Omental fat pad (tissue), 4 donors: Measurements from ENCODE around the gene APBB2. TPM values are rescaled to one million over a fixed set of nuclear protein-coding genes. Genes with fewer than 3 reads are reported as not detected.

Experiments
- ATAC-seq: fragments of 150-250 bp; one replicate; pipeline ENCODE4 v1.9.1; 2016; ENCODE audit warnings: mild to moderate bottlenecking, moderate library complexity; ENCODE audit not compliant: low FRiP score
- DNase-seq: peaks from one replicate; pipeline ENCODE4 v3.0.0-alpha.2; 2019; ENCODE audit warnings: low spot score
- total RNA-seq, 4 donors: library from RNA; depleted of rRNA; stranded (reverse); fragments of >200 nt; gene quantifications; one replicate each; pipeline ENCODE4 v1.1.0, GENCODE V29; 2016
- TF ChIP-seq, protein P1 (sequence below), 3 donors: fragments of 450-650 bp; IDR thresholded peaks; one replicate each; pipeline ENCODE4 v1.5.1; 2016 to 2017; ENCODE audit warnings: antibody characterized with exemption in 3 of 3, mild to moderate bottlenecking in 3 of 3, moderate library complexity in 2 of 3

Gene APBB2
- total RNA-seq, 4 donors from 2014 or later: 76.6 to 138 (median 113) TPM

DNA sequence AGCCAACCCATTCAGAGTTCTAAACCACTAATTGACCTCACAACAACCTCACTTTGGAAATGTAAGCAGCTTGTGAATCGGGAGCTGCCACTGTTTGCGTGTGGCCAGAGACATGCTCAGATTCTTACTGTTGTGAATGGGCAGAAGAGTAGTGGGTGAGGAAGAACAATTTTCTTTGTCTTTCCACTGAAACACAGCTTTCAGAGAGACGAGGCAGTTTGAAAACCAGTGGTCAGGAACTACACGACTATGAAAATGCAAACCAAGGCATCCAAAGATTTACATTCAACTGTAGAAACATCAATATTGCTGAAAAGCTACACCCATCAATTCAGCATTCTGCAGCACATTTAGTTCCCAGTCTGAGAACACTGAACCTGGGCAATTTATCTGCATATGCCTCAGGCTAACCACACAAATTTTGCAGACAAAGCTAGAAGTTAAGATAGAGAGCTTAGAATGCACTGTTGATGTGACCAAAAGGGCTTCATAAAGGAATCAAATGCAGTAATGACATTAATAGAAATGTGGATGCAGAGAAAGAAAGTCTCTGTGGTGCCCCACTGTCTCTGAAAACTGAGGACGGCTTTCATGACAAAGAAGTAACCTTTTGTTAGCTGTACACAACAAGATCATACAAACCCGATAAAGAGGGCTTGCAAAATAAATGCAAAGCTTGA is 134.3 kb downstream of the APBB2 start:
- ATAC-seq: no peak
- DNase-seq: no peak
- TF ChIP-seq, protein P1, sequence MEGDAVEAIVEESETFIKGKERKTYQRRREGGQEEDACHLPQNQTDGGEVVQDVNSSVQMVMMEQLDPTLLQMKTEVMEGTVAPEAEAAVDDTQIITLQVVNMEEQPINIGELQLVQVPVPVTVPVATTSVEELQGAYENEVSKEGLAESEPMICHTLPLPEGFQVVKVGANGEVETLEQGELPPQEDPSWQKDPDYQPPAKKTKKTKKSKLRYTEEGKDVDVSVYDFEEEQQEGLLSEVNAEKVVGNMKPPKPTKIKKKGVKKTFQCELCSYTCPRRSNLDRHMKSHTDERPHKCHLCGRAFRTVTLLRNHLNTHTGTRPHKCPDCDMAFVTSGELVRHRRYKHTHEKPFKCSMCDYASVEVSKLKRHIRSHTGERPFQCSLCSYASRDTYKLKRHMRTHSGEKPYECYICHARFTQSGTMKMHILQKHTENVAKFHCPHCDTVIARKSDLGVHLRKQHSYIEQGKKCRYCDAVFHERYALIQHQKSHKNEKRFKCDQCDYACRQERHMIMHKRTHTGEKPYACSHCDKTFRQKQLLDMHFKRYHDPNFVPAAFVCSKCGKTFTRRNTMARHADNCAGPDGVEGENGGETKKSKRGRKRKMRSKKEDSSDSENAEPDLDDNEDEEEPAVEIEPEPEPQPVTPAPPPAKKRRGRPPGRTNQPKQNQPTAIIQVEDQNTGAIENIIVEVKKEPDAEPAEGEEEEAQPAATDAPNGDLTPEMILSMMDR (IDR thresholded peaks at IDR 0.05): no peak

DNA sequence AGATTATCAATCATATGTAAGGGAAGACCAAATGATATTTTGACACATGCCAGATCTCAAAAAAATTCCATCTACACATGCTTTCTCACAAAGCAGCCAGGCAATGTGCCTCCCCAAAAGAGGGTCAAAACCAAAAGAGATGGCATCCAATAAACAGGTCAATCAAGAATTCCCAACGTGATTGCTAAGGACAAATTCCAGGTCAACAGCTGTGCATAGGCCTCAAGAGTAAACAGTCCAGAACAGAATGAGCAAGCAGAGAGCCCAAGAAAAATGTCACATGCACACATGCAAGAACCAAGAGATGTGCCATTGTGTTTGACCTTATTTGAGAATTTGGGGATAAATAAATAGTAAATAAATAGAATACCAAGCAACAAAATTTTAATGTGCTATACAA is 136.7 kb downstream of the APBB2 start:
- ATAC-seq: no peak
- no peak for DNase-seq
- TF ChIP-seq, protein P1 (IDR thresholded peaks at IDR 0.05): no peak

DNA sequence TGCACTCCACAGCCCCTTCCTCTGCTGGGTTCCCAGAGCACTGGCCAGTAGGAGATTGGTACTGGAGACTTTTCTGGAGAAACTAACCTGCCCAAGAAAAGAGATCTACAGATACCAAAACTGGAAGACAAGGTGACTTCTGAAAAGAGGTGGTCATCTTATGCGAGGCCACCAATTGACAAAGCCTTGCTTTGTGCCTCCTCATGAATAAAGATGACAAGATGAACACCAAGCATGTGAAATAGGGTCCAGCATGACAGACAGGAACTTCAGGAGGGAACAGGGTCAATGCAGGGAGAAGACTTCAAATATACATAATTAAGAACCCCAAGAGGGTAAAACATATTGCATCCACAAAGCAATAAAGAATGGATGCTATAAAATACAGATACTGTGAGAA is 137.9 kb downstream of the APBB2 start:
- TF ChIP-seq, protein P1 (IDR thresholded peaks at IDR 0.05): no peak
- ATAC-seq (no peak), DNase-seq (no peak)

DNA sequence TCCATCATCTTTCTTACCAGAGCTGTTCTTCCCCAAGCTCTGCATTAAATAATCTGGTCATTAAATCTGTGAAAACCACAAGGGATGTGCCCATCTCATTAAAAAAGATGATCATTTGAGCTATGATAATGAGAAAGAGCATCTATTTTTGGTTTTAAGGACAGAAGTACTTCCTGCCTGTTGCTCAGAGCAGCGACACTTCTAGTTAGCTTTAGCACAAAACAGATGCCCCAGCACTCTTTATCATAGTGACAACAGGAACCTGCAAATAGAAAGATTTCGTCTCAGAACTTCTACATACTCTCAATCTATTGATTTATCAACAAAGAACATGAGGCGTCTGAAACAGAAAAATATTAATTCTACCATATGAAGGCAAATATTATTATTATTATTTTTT is 140.1 kb downstream of the APBB2 start:
- ATAC-seq (no peak), DNase-seq (no peak)
- TF ChIP-seq, protein P1 (IDR thresholded peaks at IDR 0.05): no peak

DNA sequence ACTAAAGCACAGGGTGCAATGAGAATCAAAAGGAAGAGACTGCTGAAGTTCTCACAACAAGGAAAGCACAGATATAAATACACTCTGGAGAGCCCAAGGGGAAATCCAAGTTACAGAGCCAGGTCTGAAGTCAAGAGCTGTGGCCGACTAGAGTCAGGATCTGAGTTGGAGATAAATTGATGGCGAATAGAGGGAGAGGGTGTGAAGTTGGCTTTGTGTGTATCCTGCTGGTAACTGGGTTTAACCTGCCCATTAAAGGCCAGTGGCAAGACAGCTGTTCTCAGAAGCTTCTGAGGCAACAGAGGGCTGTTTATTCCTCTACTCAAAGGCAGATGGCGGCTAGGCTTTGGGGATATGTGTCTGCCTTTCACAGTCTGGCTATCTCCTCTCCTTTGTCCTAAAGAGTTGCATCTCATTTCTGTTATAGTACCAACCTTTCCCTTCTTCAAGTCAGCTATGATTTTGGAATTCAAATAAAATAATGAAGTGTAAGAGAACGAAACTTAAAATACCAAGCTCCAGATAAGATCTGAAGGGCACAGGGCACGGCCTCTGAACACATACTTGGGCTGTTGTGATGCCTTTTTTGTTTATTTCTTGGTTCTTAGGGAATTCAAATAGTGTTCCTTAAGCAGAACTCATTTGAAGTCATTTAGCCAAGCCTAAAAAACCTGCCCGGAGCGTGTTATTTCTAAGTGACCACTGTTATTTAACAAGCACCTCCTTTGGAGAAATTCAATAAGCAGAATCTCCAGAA is 142.1 kb downstream of the APBB2 start:
- ATAC-seq: no peak

DNA sequence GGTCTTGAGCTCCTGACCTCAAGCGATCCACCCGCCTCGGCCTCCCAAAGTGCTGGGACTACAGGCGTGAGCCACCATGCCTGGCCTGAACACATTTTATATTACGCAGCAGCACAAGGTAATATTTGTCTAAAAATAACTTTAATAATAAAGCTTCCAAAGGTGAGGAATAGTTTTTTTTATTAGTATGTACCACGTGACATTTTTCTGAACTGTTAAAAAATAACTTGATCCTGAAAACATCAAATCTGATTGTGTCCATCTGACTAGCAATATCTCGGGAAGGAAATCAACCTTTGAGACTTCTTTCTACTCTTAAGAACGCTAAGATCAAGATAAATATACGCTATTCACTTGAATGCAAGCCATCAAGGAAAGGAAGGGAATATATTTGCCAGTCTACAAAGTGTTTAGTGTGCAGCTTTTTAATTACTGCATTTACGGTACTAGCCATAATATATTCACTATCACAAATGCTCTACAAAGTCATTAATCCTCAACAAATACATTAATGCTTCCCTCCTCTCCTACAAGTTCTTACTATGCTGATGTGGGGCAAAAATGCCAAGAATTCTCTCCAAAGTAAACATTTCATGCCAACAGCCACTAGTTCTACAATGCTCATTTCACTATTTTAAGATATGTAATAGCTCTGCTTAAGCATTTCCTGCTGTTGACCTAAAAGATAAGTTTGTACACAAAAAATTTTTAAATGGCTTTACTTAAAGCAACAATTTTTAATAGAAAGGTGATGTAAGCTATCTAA is 143.6 kb downstream of the APBB2 start:
- no peak for ATAC-seq
- no peak for DNase-seq
- TF ChIP-seq, protein P1 (IDR thresholded peaks at IDR 0.05): no peak

More for the DNA sequence above, 142.1 kb downstream of the APBB2 start:
- TF ChIP-seq, protein P1 (IDR thresholded peaks at IDR 0.05): no peak
- DNase-seq: no peak
